ENCODE results near the gene AMBP.

AMBP gene

DNA sequence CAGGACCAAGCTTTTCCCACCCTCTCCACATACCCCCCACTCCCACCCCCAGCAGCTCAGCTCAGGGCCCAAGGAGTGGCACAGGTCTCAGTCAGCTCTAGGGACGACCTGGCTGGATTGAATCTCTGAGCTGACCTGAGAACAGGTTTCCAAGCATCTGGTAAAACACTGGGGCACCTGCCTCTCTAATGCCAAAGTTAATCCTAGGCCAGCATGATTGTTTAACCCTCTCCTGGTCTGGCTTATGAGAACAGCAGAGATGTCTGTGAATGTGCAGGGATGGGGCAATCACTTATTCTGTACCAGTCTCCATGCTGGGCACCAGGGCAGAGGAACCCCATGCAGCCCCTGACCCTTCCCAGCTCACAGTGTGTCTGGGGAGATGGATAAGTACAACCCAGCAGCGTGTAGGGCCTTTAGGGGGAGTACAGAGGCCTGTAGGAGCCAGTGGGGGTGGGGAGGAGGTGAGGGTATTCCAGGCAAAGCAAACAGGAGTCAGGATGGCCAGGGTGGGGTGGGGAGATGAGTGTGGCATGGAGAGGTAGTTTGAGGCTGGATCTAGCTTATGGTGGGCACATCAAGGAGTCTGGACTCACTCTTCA lies 21.7 kb upstream of the AMBP start:
- Histone ChIP-seq H3K4me1 (ENCODE audit: control insufficient read depth, low read length) (no peaks in the 10 kb centered on the region), H4K20me1 (ENCODE audit: control insufficient read depth, insufficient read depth, low read depth, low read length) (no peaks in the 10 kb centered on the region), H3K36me3 (ENCODE audit: control insufficient read depth, low read length) (no peaks in the 10 kb centered on the region), H3K4me2 (ENCODE audit: low read length) (no peak overlapping the region), H3K27me3 (ENCODE audit: control insufficient read depth, low read length) (no peaks in the 10 kb centered on the region), H3K27ac (ENCODE audit: low read depth, low read length) (no peak overlapping the region), H3K9me2 (replicated peaks; ENCODE audit: control insufficient read depth, low read length) (no peaks in the 10 kb centered on the region), H3K4me3 (ENCODE audit: low read length) (no peak overlapping the region), H3K9me3 (ENCODE audit: control insufficient read depth, insufficient read depth, low read length) (no peaks in the 10 kb centered on the region; the same call in 1 of the 2 replicates), H3F3A (ENCODE audit: control insufficient read depth, insufficient read depth) (no peaks in the 10 kb centered on the region), H3K79me2 (ENCODE audit: control insufficient read depth, low read length) (no peaks in the 10 kb centered on the region)
- TF ChIP-seq, protein P1, sequence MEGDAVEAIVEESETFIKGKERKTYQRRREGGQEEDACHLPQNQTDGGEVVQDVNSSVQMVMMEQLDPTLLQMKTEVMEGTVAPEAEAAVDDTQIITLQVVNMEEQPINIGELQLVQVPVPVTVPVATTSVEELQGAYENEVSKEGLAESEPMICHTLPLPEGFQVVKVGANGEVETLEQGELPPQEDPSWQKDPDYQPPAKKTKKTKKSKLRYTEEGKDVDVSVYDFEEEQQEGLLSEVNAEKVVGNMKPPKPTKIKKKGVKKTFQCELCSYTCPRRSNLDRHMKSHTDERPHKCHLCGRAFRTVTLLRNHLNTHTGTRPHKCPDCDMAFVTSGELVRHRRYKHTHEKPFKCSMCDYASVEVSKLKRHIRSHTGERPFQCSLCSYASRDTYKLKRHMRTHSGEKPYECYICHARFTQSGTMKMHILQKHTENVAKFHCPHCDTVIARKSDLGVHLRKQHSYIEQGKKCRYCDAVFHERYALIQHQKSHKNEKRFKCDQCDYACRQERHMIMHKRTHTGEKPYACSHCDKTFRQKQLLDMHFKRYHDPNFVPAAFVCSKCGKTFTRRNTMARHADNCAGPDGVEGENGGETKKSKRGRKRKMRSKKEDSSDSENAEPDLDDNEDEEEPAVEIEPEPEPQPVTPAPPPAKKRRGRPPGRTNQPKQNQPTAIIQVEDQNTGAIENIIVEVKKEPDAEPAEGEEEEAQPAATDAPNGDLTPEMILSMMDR (IDR thresholded peaks at IDR 0.05; ENCODE audit: low read depth, low read length, poor library complexity, severe bottlenecking), result no peak
- TF ChIP-seq EZH2phosphoT487 (IDR thresholded peaks at IDR 0.05; ENCODE audit: borderline replicate concordance, low read length), result no peak

DNA sequence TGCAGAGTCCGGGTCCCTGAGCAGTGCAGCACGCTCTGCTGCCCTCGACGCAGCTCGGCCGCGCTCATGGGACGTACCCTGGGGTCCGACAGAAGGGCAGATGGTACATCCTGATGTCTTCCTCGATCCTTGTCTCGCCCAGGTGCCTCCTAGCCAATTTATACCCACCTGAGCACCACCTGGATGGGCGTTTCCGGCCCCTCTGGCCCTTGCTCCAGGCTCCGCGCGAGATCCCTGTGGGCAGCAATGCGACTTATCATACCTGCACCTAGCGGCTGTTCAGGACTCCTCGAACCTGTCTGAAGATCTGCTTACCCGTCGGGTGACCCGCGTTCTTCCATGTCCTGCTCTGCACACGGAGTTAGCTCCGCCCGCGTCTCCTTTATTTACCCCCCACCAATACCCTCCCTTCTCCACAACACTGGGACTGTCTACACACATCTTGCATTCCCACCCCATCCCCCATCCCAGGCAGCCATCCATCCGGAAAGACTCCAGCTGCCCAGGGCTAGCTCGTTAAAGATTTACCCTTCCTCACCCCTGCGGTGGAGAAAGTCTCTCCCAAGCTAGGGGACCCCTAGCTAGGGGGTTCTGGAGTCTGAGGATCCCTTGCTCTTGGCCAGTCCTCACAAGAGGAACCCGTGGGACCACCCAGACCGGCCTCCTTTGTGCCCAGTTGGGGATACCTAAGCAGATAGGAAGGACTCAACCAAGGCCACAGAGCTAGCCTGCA lies 21.0 kb upstream of the AMBP start, which contains the start of gene KIF12:
Gene KIF12, minus strand, starts transcription at position 357 of the 733 bp plus-strand sequence. Its CDS starts 16 bp downstream, at position 341.
- no peaks in the 10 kb centered on the region for H3K4me1 ChIP-seq (ENCODE audit: control insufficient read depth, low read length)
- TF ChIP-seq EZH2phosphoT487 (IDR thresholded peaks at IDR 0.05; ENCODE audit: borderline replicate concordance, low read length), result no peak
- TF ChIP-seq, protein P1 (IDR thresholded peaks at IDR 0.05; ENCODE audit: low read depth, low read length, poor library complexity, severe bottlenecking), result no peak
- H3K4me3 ChIP-seq (ENCODE audit: low read length), result no peak within 1 kb of the TSS
- H3K4me2 ChIP-seq (ENCODE audit: low read length), result no peak within 1 kb of the TSS
- H3K9me3 ChIP-seq (ENCODE audit: control insufficient read depth, insufficient read depth, low read length), result no peaks in the 10 kb centered on the region; the same call in 1 of the 2 replicates
- no peaks in the 10 kb centered on the region for H3K9me2 ChIP-seq (replicated peaks; ENCODE audit: control insufficient read depth, low read length)
- H3K27ac ChIP-seq (ENCODE audit: low read depth, low read length), result no peak within 1 kb of the TSS
- H3K27me3 ChIP-seq (ENCODE audit: control insufficient read depth, low read length), result no peaks in the 10 kb centered on the region
- no peaks in the 10 kb centered on the region for H4K20me1 ChIP-seq (ENCODE audit: control insufficient read depth, insufficient read depth, low read depth, low read length)
- H3K36me3 ChIP-seq (ENCODE audit: control insufficient read depth, low read length), result no peaks in the 10 kb centered on the region
- no peaks in the 10 kb centered on the region for H3F3A ChIP-seq (ENCODE audit: control insufficient read depth, insufficient read depth)
- H3K79me2 ChIP-seq (ENCODE audit: control insufficient read depth, low read length), result no peaks in the 10 kb centered on the region

DNA sequence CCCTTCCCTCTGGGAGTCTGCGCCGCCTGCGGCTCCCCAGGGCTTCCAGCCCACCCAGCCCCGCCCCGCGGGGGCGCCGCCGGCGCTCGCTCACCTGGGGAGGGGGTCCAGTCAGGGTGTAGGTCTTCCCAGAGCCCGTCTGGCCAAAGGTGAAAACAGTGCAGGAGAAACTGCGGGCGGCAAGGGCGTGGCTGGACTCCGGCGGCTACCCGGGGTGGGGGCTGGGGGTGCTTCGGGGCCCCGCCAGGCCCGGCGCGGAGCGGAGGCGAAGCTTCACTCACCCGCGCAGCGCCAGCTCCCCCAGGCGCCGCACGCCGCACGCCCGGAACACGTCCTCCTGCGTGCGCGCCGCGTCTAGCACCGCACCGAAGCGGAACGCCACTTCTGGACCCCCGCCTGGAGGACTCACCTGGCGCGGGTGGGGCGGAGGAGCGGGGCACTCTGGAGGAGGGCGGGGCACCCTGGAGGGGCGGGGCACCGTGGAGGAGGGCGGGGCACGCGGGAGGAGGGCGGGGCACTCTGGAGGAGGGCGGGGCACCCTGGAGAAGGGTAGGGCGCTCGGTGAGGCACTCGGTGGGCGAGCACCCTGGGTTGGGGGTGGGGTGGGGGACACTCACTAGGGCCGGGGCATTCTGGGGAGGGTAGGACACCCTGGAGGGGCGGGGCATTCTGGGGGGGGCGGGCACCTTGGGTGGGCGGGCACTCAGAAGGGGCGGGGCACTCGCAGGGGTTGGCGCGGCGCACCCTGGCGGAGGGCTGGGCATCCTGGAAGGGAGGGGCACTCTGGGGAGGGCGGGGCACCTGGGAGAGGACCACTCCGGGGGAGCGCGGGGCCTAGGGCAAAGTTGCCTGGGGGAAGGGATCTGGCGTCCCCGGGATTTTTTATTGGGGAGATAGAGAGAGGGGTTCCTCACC lies 20.2 kb upstream of the AMBP start:
- Histone ChIP-seq H3K27me3 (ENCODE audit: control insufficient read depth, low read length) (no peaks in the 10 kb centered on the region), H3K9me3 (ENCODE audit: control insufficient read depth, insufficient read depth, low read length) (no peaks in the 10 kb centered on the region; the same call in 1 of the 2 replicates), H3F3A (ENCODE audit: control insufficient read depth, insufficient read depth) (no peaks in the 10 kb centered on the region), H3K4me3 (ENCODE audit: low read length) (no peak overlapping the region), H3K79me2 (ENCODE audit: control insufficient read depth, low read length) (no peaks in the 10 kb centered on the region), H3K4me2 (ENCODE audit: low read length) (no peak overlapping the region), H4K20me1 (ENCODE audit: control insufficient read depth, insufficient read depth, low read depth, low read length) (no peaks in the 10 kb centered on the region), H3K27ac (ENCODE audit: low read depth, low read length) (no peak overlapping the region), H3K36me3 (ENCODE audit: control insufficient read depth, low read length) (no peaks in the 10 kb centered on the region), H3K4me1 (ENCODE audit: control insufficient read depth, low read length) (no peaks in the 10 kb centered on the region), H3K9me2 (replicated peaks; ENCODE audit: control insufficient read depth, low read length) (no peaks in the 10 kb centered on the region)
- no peak for TF ChIP-seq EZH2phosphoT487 (IDR thresholded peaks at IDR 0.05; ENCODE audit: borderline replicate concordance, low read length)
- TF ChIP-seq, protein P1 (IDR thresholded peaks at IDR 0.05; ENCODE audit: low read depth, low read length, poor library complexity, severe bottlenecking), result no peak

All from DOHH2 (cell line).